CD4-positive, alpha-beta T cell treated with Interferon gamma for 1 hour (primary cell): ENCODE data around the gene ZNF326.

ENCODE experiments used
- DNase-seq: peaks from one replicate; pipeline ENCODE4 v3.0.0-alpha.2; 2020

Gene ZNF326, protein sequence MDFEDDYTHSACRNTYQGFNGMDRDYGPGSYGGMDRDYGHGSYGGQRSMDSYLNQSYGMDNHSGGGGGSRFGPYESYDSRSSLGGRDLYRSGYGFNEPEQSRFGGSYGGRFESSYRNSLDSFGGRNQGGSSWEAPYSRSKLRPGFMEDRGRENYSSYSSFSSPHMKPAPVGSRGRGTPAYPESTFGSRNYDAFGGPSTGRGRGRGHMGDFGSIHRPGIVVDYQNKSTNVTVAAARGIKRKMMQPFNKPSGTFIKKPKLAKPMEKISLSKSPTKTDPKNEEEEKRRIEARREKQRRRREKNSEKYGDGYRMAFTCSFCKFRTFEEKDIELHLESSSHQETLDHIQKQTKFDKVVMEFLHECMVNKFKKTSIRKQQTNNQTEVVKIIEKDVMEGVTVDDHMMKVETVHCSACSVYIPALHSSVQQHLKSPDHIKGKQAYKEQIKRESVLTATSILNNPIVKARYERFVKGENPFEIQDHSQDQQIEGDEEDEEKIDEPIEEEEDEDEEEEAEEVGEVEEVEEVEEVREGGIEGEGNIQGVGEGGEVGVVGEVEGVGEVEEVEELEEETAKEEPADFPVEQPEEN

GRCh38 chr1:89994805-89995597, at the start of gene ZNF326:
Gene ZNF326 (plus strand): TSS chr1:89995110. CDS start chr1:89995258, 148 bp downstream.
- peak; percentile 91 for DNase-seq

DNA sequence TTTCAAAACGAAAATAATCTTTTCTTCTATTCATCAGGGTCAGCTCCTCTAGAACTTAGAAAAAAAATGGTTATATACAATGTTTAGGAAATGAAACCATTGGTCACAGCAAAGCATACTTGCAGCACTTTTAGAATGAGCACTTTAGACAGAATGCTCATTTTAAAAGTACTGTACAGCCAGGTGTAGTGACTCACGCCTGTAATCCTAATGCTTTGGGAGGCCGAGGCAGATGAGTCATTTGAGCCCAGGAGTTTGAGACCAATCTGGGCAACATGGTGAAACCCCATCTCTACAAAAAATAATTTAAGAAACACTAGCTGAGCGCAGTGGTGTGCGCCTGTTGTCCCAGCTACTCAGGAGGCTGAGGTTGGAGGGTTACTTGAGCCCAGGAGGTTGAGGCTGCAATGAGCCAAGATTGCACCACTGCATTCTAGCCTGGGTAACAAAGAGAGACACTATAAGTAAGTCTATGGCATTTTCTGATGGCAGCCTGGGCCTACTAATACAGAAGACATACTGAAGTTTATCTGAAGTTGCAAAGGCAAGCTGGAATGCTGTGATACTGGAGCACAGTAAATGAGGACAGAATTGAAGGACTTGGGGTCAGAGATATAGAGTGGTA, 48.9 kb upstream of the ZNF326 start:
- DNase-seq: no peak

DNA sequence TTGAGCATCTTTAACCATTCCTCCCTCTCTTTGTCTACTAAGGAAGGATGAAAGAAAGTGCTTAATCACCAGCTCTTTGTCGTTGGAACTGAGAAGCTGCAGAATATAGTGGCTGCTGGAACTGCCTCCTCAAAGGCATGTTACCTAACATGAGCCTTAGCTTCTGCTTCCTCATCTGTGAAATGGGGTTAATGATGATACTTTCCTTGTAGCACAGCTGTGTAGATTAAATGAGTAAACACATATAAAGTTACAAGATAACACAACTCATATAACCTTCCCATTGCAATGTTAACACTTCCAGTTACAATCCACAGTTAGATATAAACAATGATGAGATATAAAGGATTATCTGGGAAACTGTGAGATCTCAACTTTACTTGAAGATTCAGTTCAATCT, 48.4 kb upstream of the ZNF326 start:
- DNase-seq: no peak

DNA sequence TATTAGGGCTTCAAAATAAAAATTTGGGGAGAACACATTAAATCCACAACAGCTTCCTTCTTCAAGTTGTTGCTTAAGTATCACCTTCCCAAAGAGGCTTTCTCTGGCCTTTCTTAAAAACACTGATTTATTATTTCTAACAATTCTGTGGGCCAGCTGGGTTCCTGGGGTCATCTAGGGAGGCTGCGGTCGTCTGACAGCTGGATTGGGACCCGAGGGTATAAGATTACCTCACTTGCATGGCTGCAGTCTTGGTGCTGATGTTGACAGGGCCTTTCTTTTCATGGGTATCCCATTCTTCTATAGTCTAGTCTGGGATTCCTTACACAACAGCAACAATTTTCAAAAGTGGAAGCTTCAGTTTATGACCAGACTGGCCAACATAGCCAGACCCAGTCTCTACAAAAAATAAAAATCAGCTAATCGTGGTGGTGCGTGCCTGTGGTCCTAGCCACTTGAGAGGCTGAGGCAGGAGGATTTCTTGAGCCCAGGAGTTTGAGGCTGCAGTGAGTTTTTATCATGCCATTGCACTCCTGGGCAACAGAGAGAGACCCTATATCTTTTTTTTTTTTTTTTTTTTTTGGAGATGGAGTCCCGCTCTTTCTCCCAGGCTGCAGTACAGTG, 46.1 kb upstream of the ZNF326 start:
- no peak for DNase-seq

DNA sequence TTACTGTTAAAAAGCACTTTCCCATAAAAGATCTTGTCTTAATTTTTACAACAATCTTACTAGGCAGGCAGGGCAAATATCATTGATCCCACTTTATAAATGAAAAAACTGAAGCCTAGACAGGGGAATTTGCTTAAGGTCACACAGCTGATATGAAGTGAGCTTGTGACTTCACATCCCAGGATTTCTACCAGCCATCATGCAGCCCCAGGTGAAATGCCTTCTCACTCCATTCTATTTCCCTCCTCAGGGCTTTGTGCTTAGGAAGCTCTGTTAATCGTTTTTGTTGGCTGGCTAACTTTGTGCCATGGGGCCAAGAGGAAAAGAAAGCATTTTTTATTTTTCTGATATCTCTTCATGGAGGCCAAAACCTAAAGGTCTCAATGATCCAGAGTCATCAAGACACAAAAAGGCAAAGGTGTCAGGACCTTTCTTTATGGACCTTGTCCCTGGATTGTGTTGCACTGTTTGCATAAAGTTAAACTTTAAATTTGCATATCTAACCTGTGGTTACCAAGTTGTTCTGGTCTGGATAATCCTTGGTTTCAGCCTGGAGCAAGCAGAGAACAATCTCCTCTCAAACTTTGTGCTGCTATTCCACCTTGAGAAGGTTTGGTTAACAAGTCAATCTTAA, 44.8 kb upstream of the ZNF326 start:
- DNase-seq: no peak

DNA sequence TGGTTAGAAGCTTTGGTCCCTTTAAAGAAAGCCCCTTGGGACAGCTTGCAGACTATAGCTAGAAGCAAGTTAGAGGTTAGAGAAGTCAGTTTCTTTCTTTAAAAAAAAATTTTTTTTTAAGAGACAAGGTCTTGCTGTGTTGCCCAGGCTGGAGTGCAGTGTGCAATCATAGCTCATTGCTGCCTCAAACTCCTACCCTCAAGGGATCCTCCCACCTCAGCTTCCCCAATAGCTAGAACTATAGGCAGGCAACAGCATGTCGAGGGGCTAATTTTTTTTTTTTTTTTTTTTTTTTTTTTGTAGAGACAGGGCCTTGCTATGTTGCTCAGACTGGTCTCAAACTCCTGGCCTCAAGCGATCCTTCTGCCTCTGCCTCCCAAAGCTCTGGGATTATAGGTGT, 44.2 kb upstream of the ZNF326 start:
- DNase-seq: no peak

DNA sequence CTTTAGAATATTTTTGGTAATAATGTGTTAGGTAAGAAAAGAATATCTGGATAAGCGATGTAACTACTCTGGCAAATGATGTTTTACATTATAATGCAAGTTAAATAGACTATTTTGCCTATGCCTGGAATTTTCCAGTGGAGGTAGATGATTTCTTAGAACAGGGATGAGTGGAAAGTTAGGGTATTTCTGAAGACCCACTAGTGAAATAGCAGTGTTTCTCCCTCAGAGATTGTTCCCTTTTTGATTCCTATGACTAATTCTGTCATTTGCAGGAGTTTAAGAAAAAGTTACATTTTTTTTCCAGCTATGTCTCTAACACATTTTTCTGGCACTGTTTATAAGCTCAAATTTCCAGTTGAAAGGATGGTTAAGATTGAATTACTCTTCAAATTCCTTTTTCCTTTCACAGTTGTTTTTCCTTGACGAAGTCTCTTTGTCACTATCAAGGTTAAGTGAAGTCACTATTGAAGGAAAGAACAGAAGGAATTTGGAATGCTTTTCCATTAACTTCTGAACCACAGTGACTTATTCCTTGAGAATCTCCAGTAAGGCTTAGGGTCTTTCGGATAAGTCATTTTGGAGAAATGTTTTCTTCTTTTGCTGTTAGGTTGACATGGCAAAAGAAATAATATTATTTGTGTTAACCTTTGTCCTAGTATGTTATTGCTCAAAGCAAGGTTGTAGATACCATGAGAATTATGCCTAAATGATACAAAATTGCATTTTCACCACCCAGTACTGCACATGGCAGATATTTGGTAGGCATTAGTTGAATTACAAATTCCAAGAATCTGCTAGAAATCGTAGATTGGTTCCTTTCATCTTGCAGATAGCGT, 42.9 kb upstream of the ZNF326 start:
- DNase-seq: no peak

- DNase-seq: no peak
Observed at GRCh38 chr1:89952605-89953130, 42.2 kb upstream of the ZNF326 start.

DNA sequence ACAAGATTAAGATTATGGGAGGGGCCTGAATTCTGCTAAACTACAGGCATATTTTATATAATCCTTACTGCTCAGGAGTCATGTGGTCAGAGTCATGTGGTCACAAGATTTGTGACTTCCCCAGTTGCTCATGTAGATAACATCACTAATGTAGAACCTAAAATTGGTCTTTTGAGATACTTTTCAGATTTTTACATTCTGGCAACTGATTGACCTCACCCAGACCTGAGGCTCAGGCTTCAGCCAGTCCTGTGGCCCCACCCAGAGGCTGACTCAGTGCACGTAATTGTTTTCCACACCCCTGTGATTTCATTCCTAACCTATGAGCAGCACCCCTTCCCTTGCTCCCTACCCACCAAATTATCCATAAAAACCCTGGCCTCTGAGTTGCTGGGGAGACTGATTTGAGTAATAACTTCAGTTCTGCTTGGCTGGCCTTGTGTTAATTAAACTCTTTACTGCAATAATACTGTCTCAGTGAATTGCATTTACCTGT, 41.7 kb upstream of the ZNF326 start:
- peak; percentile 17 for DNase-seq

DNA sequence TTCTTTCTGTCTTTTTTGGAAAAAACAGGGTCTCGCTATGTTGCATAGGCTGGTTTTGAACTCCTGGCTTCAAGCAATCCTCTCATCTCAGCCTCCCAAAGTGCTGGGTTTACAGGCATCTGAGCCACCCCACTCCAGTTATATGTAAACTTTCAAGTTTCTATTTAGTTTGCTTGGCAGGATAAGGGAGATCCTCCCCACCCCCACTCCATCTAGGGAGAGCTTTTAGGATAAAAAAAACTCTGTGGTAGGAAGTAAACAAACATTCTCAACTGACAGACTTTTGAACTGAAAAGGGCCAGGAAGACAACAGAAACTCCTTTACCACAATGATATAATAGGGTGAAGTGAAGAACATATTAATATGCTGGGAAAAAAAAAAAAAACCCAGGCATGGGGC, 41.0 kb upstream of the ZNF326 start:
- no peak for DNase-seq

DNA sequence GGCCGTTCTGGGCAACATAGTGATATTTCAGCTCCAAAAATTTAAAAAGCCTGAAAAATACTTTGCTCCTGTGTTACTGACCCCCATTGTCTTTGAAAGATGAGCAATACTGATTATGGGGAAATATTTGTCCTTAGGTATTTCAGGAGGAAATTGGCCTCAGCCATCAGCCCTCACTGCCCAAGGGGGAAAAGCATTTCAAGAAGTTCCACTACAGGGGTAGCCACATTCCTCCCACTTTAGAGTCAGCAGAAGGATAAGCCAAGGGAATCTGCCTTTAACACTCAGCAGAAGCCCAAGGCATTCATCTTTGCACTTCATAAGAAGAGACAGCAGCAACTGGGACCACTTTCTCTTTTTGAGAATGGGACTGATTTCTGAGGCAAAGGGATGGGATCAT, 40.5 kb upstream of the ZNF326 start:
- DNase-seq: no peak

- DNase-seq: no peak
Observed at GRCh38 chr1:89955311-89956205, 39.4 kb upstream of the ZNF326 start.

DNA sequence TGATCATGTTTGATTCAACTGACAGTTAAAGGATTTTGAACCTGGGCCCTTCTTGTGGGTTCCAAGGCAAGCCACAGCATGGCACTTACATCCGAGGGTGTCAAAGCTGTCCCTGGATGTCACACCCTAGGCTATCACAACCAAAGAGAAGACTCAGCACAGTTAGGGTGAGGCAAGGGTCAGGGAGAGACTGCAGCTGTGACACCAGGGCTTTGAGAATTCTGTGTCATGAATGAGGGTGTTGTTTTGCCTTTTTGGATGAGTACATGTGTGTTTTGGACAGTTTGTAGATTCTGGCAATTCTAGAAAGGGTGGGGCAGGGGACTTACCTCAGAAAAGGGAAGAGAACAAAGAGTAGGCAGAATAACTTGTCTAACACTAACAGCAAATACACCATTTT, 37.8 kb upstream of the ZNF326 start:
- no peak for DNase-seq

DNA sequence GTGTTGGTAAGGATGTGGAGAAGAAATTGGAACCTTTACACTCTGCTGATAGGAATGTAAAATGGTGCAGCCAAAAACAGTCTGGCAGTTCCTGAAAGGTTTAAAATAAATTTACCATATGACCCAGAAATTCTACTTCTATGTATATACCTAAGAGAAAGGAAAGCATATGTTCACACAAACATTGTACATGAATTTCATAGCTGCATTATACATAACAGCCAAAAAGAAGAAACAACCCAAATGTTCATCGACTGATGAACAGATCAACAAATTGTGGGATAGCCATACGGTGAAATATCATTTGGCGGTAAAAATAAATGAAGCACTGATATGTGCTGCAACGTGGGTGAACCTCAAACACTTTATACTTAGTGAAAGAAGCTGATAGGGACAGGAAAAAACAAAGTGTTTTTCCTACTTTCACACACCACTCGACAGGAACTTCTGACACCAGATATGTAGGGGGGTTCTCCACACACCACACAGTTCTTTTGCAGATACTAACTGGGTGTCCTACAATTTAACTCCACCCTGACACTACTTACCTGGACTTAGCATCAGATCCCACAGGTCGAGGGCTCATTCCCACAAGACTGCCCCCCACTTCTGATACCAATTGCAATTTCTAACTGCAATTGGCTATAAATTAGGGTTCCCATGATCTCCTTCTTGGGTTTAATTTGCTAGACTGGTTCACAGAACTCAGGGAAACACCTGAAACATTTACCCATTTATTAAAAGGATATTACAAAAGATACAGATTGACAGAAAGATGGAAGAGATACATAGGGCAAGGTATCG, 35.9 kb upstream of the ZNF326 start:
- DNase-seq: no peak

GRCh38 chr1:89959719-89960118, 35.2 kb upstream of the ZNF326 start:
- DNase-seq: no peak

DNA sequence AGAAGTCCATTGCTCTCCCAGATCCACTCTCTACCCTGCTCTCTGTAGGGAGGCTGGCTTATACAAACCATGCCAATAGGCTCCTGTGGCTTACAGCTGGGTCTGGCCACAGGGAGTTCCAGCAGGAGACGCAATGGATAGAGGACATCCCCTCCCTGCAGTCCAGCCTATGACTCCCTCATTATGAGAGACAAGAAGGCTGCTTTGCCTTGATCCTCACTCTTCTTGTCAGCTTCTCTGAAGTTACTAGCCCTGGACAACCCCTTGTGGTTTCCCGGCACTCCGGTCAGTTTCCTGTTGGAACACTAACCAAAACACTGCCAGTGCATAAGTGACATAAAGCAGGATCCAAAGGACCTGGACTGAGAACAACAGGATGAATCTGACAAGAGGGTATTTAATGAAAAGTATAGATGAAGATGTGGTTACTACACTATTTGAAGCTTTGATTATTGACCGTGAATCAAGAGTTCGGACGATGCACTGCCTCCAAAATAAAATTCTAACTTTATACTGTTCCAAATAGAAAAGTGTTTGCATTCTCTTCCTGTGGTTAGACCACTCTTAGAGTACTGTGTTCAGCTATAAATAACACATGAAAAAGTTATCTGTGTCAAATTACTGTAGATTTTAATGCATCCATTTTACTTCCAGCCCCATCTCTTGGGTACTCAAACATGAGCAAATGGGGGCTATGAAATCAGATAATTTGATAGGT, 32.7 kb upstream of the ZNF326 start:
- no peak for DNase-seq

DNA sequence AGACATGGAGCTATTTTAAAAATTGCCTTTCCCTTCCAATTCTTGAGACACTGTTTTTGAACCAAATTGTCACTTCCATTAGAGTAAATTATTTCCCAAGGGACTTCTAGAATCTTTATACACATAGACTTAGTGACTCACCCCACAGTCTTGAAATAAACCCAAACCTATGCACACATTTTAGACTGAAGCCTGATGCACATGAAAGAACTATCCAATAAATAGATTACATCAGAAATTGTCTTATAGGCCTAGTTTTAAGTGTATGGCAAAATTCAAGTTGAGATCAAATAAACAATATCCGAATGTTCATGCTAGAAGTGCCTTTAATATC, 32.2 kb upstream of the ZNF326 start:
- no peak for DNase-seq

DNA sequence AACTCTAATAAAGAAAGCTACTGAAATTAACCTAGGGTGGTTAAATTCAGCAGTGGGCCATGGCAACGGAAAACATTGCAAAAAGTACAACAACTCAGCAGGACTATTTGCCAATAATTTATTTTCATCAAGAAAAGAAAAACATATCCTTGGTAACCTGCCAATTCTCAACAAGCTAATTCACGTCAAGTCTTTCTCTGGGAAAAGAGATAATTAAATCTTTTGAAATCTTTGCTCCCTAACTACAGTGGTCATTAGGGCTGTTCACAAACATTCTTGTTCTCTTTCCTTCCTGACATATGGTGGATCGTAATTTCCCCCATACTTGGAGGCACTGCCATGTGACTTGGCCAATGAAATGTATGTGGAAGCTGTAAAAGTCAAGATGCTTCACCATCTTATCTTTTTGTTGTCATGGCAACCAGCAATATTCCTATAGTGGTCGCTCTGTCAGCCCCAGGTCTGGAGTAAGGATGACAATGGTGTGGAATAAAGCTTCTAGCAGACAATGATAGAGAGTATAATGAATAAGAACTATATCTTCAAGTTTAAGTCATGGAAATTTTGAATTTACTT, 29.6 kb upstream of the ZNF326 start:
- DNase-seq: no peak
